HG03280 (cell line): ENCODE data around the gene SMS.
A peak's percentile ranks its signal among the peaks of the same experiment; 100 is the strongest.

Experiments used
- ATAC-seq: cut with Tn5 transposase; IDR thresholded peaks from one replicate; pipeline ENCODE4 v1.9.1; 2021; ENCODE audit warnings: mild to moderate bottlenecking, moderate library complexity; ENCODE audit not compliant: unreplicated experiment

SMS gene

GRCh38 chrX:21940356-21940829 lies at the start of gene SMS:
Gene SMS (plus strand): TSS chrX:21940709. CDS start chrX:21940825, 116 bp downstream.
- peak; percentile 62 for ATAC-seq

GRCh38 chrX:21905313-21905712 lies 35.2 kb upstream of the SMS start:
- no peak for ATAC-seq

- no peak for ATAC-seq
These were observed 34.6 kb upstream of the SMS start for GRCh38 chrX:21905953-21906352.

GRCh38 chrX:21907260-21907659 lies 33.2 kb upstream of the SMS start:
- no peak for ATAC-seq

GRCh38 chrX:21911481-21911880 lies 29.0 kb upstream of the SMS start:
- no peak for ATAC-seq

GRCh38 chrX:21912220-21912619 lies 28.3 kb upstream of the SMS start:
- ATAC-seq, result no peak

- no peak for ATAC-seq
These were observed 27.5 kb upstream of the SMS start for GRCh38 chrX:21912989-21913388.

- ATAC-seq, result no peak
These were observed 14.4 kb upstream of the SMS start for GRCh38 chrX:21926116-21926515.

- peak; percentile 83 for ATAC-seq
These were observed 13.8 kb upstream of the SMS start for GRCh38 chrX:21926527-21927278.

- no peak for ATAC-seq
These were observed 11.3 kb upstream of the SMS start for GRCh38 chrX:21929209-21929608.

GRCh38 chrX:21930986-21931385 lies 9.5 kb upstream of the SMS start:
- ATAC-seq, result no peak

- ATAC-seq, result no peak
These were observed 8.1 kb upstream of the SMS start for GRCh38 chrX:21932292-21933002.

GRCh38 chrX:21933077-21933476 lies 7.4 kb upstream of the SMS start:
- no peak for ATAC-seq

GRCh38 chrX:21934414-21934813 lies 6.1 kb upstream of the SMS start:
- no peak for ATAC-seq

GRCh38 chrX:21939906-21940305 lies 603 bp upstream of the SMS start:
- ATAC-seq, result no peak

GRCh38 chrX:21943460-21944135 lies 3.1 kb downstream of the SMS start:
- ATAC-seq, result no peak

- no peak for ATAC-seq
These were observed 3.7 kb downstream of the SMS start for GRCh38 chrX:21944136-21944615.

GRCh38 chrX:21946925-21947641 lies 6.6 kb downstream of the SMS start:
- ATAC-seq, result no peak

- no peak for ATAC-seq
These were observed 7.2 kb downstream of the SMS start for GRCh38 chrX:21947671-21948070.

GRCh38 chrX:21948897-21949578 lies 8.5 kb downstream of the SMS start:
- no peak for ATAC-seq
